ENCODE data around the gene BACH2.
A peak's percentile ranks its signal among the peaks of the same experiment; 100 is the strongest.

Gene BACH2

GRCh38 chr6:89948876-89949275 is 347.8 kb downstream of the BACH2 start:
- no peak overlapping the region for H3K4me3 ChIP-seq (ENCODE audit: control insufficient read depth, low read depth, low read length)
- no peak for DNase-seq (ENCODE audit: low read depth)
- TF ChIP-seq CTCF (conservative IDR thresholded peaks at IDR 0.05; ENCODE audit: control insufficient read depth, insufficient read depth, low read depth, low read length): no peak

DNA sequence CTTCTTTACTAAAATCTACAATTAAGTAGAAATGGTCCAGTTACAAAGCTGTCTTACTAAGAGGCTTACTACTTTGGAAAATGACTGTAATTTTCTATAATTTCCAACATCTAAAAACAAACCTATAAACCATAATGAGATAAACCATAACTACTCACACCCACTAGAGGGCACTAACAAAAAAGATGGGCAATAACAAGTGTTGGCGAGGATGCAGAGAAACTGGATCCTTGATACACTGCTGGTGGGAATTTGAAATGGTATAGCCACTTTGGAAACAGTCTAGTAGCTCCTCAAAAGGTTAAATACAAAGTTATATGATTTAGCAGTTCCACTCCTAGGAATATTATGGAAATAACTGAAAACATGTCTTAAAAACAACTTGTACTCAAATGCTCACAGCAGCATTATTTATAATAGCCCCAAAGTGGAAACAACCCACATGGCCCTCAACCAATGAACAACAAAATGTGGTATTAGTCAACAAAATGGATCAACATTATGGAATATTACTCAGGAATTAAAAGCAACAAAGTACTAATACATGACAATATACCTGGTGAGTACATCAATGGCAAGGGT is 351.7 kb downstream of the BACH2 start:
- no peak overlapping the region for H3K4me3 ChIP-seq (ENCODE audit: control insufficient read depth, low read depth, low read length)
- peak; percentile 58 for TF ChIP-seq CTCF (conservative IDR thresholded peaks at IDR 0.05; ENCODE audit: control insufficient read depth, insufficient read depth, low read depth, low read length)
- peak; percentile 51 for DNase-seq (ENCODE audit: low read depth)

- no peak overlapping the region for H3K4me3 ChIP-seq (ENCODE audit: control insufficient read depth, low read depth, low read length)
- TF ChIP-seq CTCF (conservative IDR thresholded peaks at IDR 0.05; ENCODE audit: control insufficient read depth, insufficient read depth, low read depth, low read length): no peak
- peak; percentile 38 for DNase-seq (ENCODE audit: low read depth)
These were observed 352.4 kb downstream of the BACH2 start for GRCh38 chr6:89944181-89944755.

DNA sequence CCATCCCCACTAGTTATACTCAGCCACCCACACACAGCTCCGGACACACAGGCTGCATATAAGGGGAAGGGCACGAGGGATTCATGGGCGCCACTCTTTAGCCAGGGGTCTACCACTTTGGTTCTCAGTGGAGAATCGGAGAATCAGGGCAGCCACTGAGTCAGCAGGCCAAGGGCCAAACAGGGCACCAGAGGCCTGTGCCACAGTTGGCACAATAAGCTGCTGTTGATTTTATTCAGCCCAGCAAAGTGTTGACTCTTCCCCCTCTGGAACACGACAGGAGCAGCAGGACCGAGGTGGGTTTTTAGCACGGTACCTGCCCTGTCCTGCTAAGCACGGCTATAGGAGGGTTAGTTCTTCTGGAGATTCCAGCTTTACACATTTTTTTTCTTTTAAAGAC is 354.0 kb downstream of the BACH2 start:
- no peak overlapping the region for H3K4me3 ChIP-seq (ENCODE audit: control insufficient read depth, low read depth, low read length)
- DNase-seq (ENCODE audit: low read depth): no peak
- TF ChIP-seq CTCF (conservative IDR thresholded peaks at IDR 0.05; ENCODE audit: control insufficient read depth, insufficient read depth, low read depth, low read length): no peak

DNA sequence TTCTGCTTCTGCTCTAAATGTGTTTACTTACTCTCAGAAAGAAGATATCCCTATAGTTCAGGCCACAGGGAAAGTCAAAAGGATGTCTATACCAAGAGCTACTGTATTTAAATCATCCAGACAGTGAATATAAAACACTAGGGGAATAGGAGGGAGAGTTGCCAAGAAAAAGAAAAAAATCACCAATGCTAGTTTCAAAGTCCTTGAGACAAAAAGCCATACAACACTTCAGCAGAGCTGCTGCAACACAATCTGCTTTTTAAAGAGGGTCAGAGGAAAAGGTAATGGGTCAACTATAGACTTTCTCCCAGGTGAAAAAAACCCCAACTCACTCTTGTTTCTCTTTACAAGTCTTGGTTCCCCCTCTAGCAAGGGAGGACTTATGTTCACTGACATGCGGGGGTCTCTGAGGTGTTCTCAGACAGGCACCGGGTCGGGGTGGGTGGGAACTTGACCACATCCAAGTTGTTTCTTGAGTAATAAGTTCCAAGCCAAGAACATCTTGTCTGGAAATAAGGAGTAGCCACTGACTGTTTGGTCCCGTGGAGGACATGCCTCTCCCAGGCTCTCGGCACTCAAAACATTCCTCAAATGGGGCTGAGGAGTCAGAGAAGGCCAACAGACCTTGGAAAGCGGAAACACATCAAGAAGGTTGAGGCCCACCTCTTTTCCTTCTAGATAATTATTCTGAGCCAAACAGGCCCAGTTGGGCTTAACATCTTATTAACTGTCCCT is 354.7 kb downstream of the BACH2 start:
- no peak overlapping the region for H3K4me3 ChIP-seq (ENCODE audit: control insufficient read depth, low read depth, low read length)
- no peak for DNase-seq (ENCODE audit: low read depth)
- no peak for TF ChIP-seq CTCF (conservative IDR thresholded peaks at IDR 0.05; ENCODE audit: control insufficient read depth, insufficient read depth, low read depth, low read length)

GRCh38 chr6:89941031-89941762 is 355.4 kb downstream of the BACH2 start:
- no peak overlapping the region for H3K4me3 ChIP-seq (ENCODE audit: control insufficient read depth, low read depth, low read length)
- DNase-seq (ENCODE audit: low read depth): peak; percentile 28
- TF ChIP-seq CTCF (conservative IDR thresholded peaks at IDR 0.05; ENCODE audit: control insufficient read depth, insufficient read depth, low read depth, low read length): no peak
